Measurements from ENCODE around the gene PAM.

PAM gene

GRCh38 chr5:102753889-102754766 lies 977 bp upstream of the PAM start:
- TF ChIP-seq POLR2AphosphoS5 (IDR thresholded peaks at IDR 0.05; ENCODE audit: low read depth), result no peak
- no peak for TF ChIP-seq SPI1 (IDR thresholded peaks at IDR 0.05; ENCODE audit: borderline replicate concordance, low read depth)
- no peak for TF ChIP-seq REST (IDR thresholded peaks at IDR 0.05; ENCODE audit: insufficient replicate concordance, low read depth)
- TF ChIP-seq GABPA (IDR thresholded peaks at IDR 0.05; ENCODE audit: low read depth), result no peak
- TF ChIP-seq CTCF (IDR thresholded peaks at IDR 0.05; ENCODE audit: insufficient read depth, low read length), result no peak
- peak overlapping the region; percentile 60; the same call in 1 of the 2 replicates for H3K27ac ChIP-seq (replicated peaks)
- no peak for DNase-seq (ENCODE audit: low read depth in 1 of 2, low spot score in 1 of 2)
- H3K27me3 ChIP-seq (ENCODE audit: insufficient read depth, poor library complexity, severe bottlenecking), result no peaks in the 10 kb centered on the region
- peak overlapping the region; percentile 61 for H3K4me3 ChIP-seq (replicated peaks; ENCODE audit: insufficient read depth, low read length)

GRCh38 chr5:102755686-102756371 lies 724 bp downstream of the PAM start:
- H3K27me3 ChIP-seq (ENCODE audit: insufficient read depth, poor library complexity, severe bottlenecking), result no peaks in the 10 kb centered on the region
- peak overlapping the region; percentile 60 for H3K27ac ChIP-seq (replicated peaks)
- peak overlapping the region; percentile 61 for H3K4me3 ChIP-seq (replicated peaks; ENCODE audit: insufficient read depth, low read length)
- DNase-seq (ENCODE audit: low read depth in 1 of 2, low spot score in 1 of 2), result peak; percentile 52 to 53
- TF ChIP-seq GABPA (IDR thresholded peaks at IDR 0.05; ENCODE audit: low read depth) (no peak), CTCF (IDR thresholded peaks at IDR 0.05; ENCODE audit: insufficient read depth, low read length) (no peak), SPI1 (IDR thresholded peaks at IDR 0.05; ENCODE audit: borderline replicate concordance, low read depth) (no peak), REST (IDR thresholded peaks at IDR 0.05; ENCODE audit: insufficient replicate concordance, low read depth) (no peak), POLR2AphosphoS5 (IDR thresholded peaks at IDR 0.05; ENCODE audit: low read depth) (no peak)

- H3K4me3 ChIP-seq (replicated peaks; ENCODE audit: insufficient read depth, low read length), result no peak overlapping the region
- no peak for TF ChIP-seq CTCF (IDR thresholded peaks at IDR 0.05; ENCODE audit: insufficient read depth, low read length)
- TF ChIP-seq REST (IDR thresholded peaks at IDR 0.05; ENCODE audit: insufficient replicate concordance, low read depth), result no peak
- TF ChIP-seq GABPA (IDR thresholded peaks at IDR 0.05; ENCODE audit: low read depth), result no peak
- DNase-seq (ENCODE audit: low read depth in 1 of 2, low spot score in 1 of 2), result no peak
- no peak overlapping the region for H3K27ac ChIP-seq (replicated peaks)
- H3K27me3 ChIP-seq (ENCODE audit: insufficient read depth, poor library complexity, severe bottlenecking), result no peaks in the 10 kb centered on the region
Measured at GRCh38 chr5:102758576-102758975, 3.5 kb downstream of the PAM start.
